GM19035 (cell line): ENCODE measurements around the gene CDH9.

Source experiments
- ATAC-seq: cut with Tn5 transposase; IDR thresholded peaks from one replicate; pipeline ENCODE4 v1.9.1; 2021; ENCODE audit not compliant: unreplicated experiment

CDH9 gene

GRCh38 chr5:27038476-27038875 is at the start of gene CDH9:
Gene CDH9, minus strand, starts transcription at chr5:27038586. Its CDS starts 50,253 bp downstream, at chr5:26988333.
- no peak for ATAC-seq

- ATAC-seq: no peak
These were observed 49.4 kb upstream of the CDH9 start for GRCh38 chr5:27087747-27088146.

GRCh38 chr5:27083449-27084415 is 45.3 kb upstream of the CDH9 start:
- no peak for ATAC-seq

GRCh38 chr5:27080147-27080546 is 41.8 kb upstream of the CDH9 start:
- no peak for ATAC-seq

GRCh38 chr5:27062451-27062850 is 24.1 kb upstream of the CDH9 start:
- no peak for ATAC-seq

GRCh38 chr5:27048510-27048909 is 10.1 kb upstream of the CDH9 start:
- ATAC-seq: no peak

- no peak for ATAC-seq
These were observed 3.0 kb upstream of the CDH9 start for GRCh38 chr5:27041372-27041771.

GRCh38 chr5:27034565-27034964 is 3.8 kb downstream of the CDH9 start:
- no peak for ATAC-seq

- ATAC-seq: no peak
These were observed 11.6 kb downstream of the CDH9 start for GRCh38 chr5:27026801-27027200.

- ATAC-seq: no peak
These were observed 12.3 kb downstream of the CDH9 start for GRCh38 chr5:27026063-27026462.

- ATAC-seq: no peak
These were observed 16.9 kb downstream of the CDH9 start for GRCh38 chr5:27021471-27021870.

- no peak for ATAC-seq
These were observed 17.4 kb downstream of the CDH9 start for GRCh38 chr5:27020973-27021372.

GRCh38 chr5:27015758-27016157 is 22.6 kb downstream of the CDH9 start:
- ATAC-seq: no peak

GRCh38 chr5:27011274-27011673 is 27.1 kb downstream of the CDH9 start:
- no peak for ATAC-seq

GRCh38 chr5:27010646-27011045 is 27.7 kb downstream of the CDH9 start:
- no peak for ATAC-seq

GRCh38 chr5:27009540-27009915 is 28.9 kb downstream of the CDH9 start:
- no peak for ATAC-seq

- no peak for ATAC-seq
These were observed 29.5 kb downstream of the CDH9 start for GRCh38 chr5:27008604-27009539.

GRCh38 chr5:27007121-27007520 is 31.3 kb downstream of the CDH9 start:
- no peak for ATAC-seq

- ATAC-seq: no peak
These were observed 51.4 kb downstream of the CDH9 start for GRCh38 chr5:26986985-26987384.

- ATAC-seq: no peak
These were observed 56.6 kb downstream of the CDH9 start for GRCh38 chr5:26981750-26982149.

GRCh38 chr5:26959290-26959689 is 79.1 kb downstream of the CDH9 start:
- ATAC-seq: no peak

- ATAC-seq: no peak
These were observed 83.2 kb downstream of the CDH9 start for GRCh38 chr5:26955161-26955560.
